SK-N-SH (cell line): ENCODE results near the gene LDHA. TPM values are rescaled to one million over a fixed set of nuclear protein-coding genes. Genes with fewer than 3 reads are reported as not detected.

Experiments used
- CTCF ChIA-PET: fragments of 300-600, 350-600 bp; formaldehyde crosslinking; extraction: SDS; loops from one replicate; lab custom pipeline; 2021; lab: Yijun Ruan, JAX
- POLR2A ChIA-PET: fragments of 350-600 bp; sonication (Branson Sonifier 250); formaldehyde crosslinking; extraction: SDS; loops from one replicate; lab custom pipeline; 2020; ENCODE audit warnings: antibody characterized with exemption, inconsistent platforms; lab: Yijun Ruan, JAX
- DNase-seq: peaks from one replicate; pipeline ENCODE4 v3.0.0; 2012
- H2AFZ ChIP-seq: fragments of 200-600 bp; sonication (generic); 2 replicates; pipeline ENCODE4 v1.8.1; 2016; ENCODE audit warnings: antibody characterized with exemption, mild to moderate bottlenecking, low read depth
- H3F3A ChIP-seq: fragments of 200-600 bp; sonication (generic); replicated peaks from 2 replicates; pipeline ENCODE3; 2016; ENCODE audit warnings: antibody characterized with exemption, mild to moderate bottlenecking; ENCODE audit not compliant: insufficient read depth
- H3K27ac ChIP-seq, 2 experiments: fragments of 200-500 bp in 1 of 2; fragments of 200-600 bp in 1 of 2; sonication (Bioruptor generic) in 1 of 2; sonication (generic), shearing (Covaris generic) in 1 of 2; 2 replicates each; pipeline versions ENCODE4 v1.5.1 to v1.6.1; 2014 to 2016; ENCODE audit warnings: low read depth in 2 of 2, inconsistent platforms in 1 of 2, low read length in 1 of 2, mild to moderate bottlenecking in 1 of 2, mixed read lengths in 1 of 2
- H3K27me3 ChIP-seq: fragments of 200-600 bp; sonication (generic), shearing (Covaris generic); 2 replicates; pipeline ENCODE4 v1.6.1; 2016; ENCODE audit warnings: mixed run types; ENCODE audit not compliant: insufficient read depth
- H3K36me3 ChIP-seq, 2 experiments: fragments of 200-500 bp in 1 of 2; fragments of 200-600 bp in 1 of 2; sonication (Bioruptor generic) in 1 of 2; sonication (generic) in 1 of 2; replicated peaks in 1 of 2; 2 replicates each; pipeline versions ENCODE3 to v1.5.1; 2014 to 2016; ENCODE audit warnings: low read length in 1 of 2, mild to moderate bottlenecking in 1 of 2; ENCODE audit not compliant: insufficient read depth in 2 of 2, control insufficient read depth in 1 of 2
- H3K4me1 ChIP-seq, 2 experiments: fragments of 200-500 bp in 1 of 2; fragments of 200-600 bp in 1 of 2; sonication (Bioruptor generic) in 1 of 2; sonication (generic), shearing (Covaris generic) in 1 of 2; 2 replicates each; pipeline versions ENCODE4 v1.5.1 to v1.6.1; 2014 to 2016; ENCODE audit warnings: low read depth in 1 of 2, low read length in 1 of 2, mixed run types in 1 of 2; ENCODE audit not compliant: insufficient read depth in 2 of 2, control insufficient read depth in 1 of 2
- H3K4me2 ChIP-seq: fragments of 200-600 bp; sonication (generic), shearing (Covaris generic); 2 replicates; pipeline ENCODE4 v1.6.1; 2017; ENCODE audit warnings: mixed run types
- H3K4me3 ChIP-seq, 2 experiments: fragments of 200-500 bp in 1 of 2; fragments of 200-600 bp in 1 of 2; sonication (Bioruptor generic) in 1 of 2; sonication (generic), shearing (Covaris generic) in 1 of 2; 2 replicates each; pipeline versions ENCODE4 v1.5.1 to v1.8.1; 2014 to 2016; ENCODE audit warnings: low read depth in 2 of 2, inconsistent platforms in 1 of 2, low read length in 1 of 2, mild to moderate bottlenecking in 1 of 2, mixed read lengths in 1 of 2, moderate library complexity in 1 of 2
- H3K79me2 ChIP-seq: fragments of 200-600 bp; sonication (generic); 2 replicates; pipeline ENCODE4 v1.8.1; 2017; ENCODE audit warnings: mild to moderate bottlenecking; ENCODE audit not compliant: insufficient read depth
- H3K9ac ChIP-seq: fragments of 200-600 bp; sonication (generic); 2 replicates; pipeline ENCODE4 v1.6.1; 2017; ENCODE audit warnings: mixed run types
- H3K9me2 ChIP-seq: fragments of 200-600 bp; sonication (generic); 2 replicates; pipeline ENCODE4 v1.6.1; 2017; ENCODE audit warnings: mixed run types
- H3K9me3 ChIP-seq: fragments of 200-600 bp; sonication (generic); 2 replicates; pipeline ENCODE4 v1.6.1; 2017; ENCODE audit warnings: mixed run types, mild to moderate bottlenecking, moderate library complexity
- H4K20me1 ChIP-seq: fragments of 200-600 bp; sonication (generic); 2 replicates; pipeline ENCODE4 v1.6.1; 2017; ENCODE audit warnings: mild to moderate bottlenecking, mixed run types; ENCODE audit not compliant: insufficient read depth
- CTCF ChIP-seq: fragments of 200-600 bp; sonication (generic); IDR thresholded peaks from 2 replicates; pipeline ENCODE4 v1.6.1; 2017; ENCODE audit warnings: antibody characterized with exemption, mild to moderate bottlenecking, moderate library complexity
- ELF1 ChIP-seq: IDR thresholded peaks from 2 replicates; pipeline ENCODE4 v1.4.0; 2012
- EP300 ChIP-seq, 2 experiments: IDR thresholded peaks; 2 replicates each; pipeline versions ENCODE4 v1.4.0 to v1.6.1; 2012; ENCODE audit warnings: borderline replicate concordance in 1 of 2, low read depth in 1 of 2, low read length in 1 of 2
- EZH2phosphoT487 ChIP-seq: fragments of 200-600 bp; sonication (generic); IDR thresholded peaks from 2 replicates; pipeline ENCODE4 v1.6.1; 2017; ENCODE audit warnings: low read depth, mixed run types, mild to moderate bottlenecking, antibody characterized with exemption, moderate library complexity, borderline replicate concordance
- FOXJ3 ChIP-seq: sonication (generic); formaldehyde crosslinking; IDR thresholded peaks from 2 replicates; pipeline ENCODE4 v1.5.1; 2020; ENCODE audit warnings: mild to moderate bottlenecking, missing genetic modification reagents
- GATA2 ChIP-seq: sonication (generic); formaldehyde crosslinking; IDR thresholded peaks from 2 replicates; pipeline ENCODE4 v1.5.0; 2020; ENCODE audit warnings: mild to moderate bottlenecking, missing genetic modification reagents
- JUND ChIP-seq: IDR thresholded peaks from 2 replicates; pipeline ENCODE4 v1.4.0; 2012
- MAX ChIP-seq: IDR thresholded peaks from 2 replicates; pipeline ENCODE4 v1.4.0; 2012; ENCODE audit warnings: low read depth
- MEF2A ChIP-seq: IDR thresholded peaks from 2 replicates; pipeline ENCODE4 v1.4.0; 2012; ENCODE audit warnings: low read depth, borderline replicate concordance
- MXI1 ChIP-seq: IDR thresholded peaks from 2 replicates; pipeline ENCODE4 v1.6.1; 2012; ENCODE audit warnings: mild to moderate bottlenecking, low read depth, low read length, improper control_type of control experiment
- NFIC ChIP-seq: IDR thresholded peaks from 2 replicates; pipeline ENCODE4 v1.4.0; 2012; ENCODE audit warnings: borderline replicate concordance
- PBX3 ChIP-seq: IDR thresholded peaks from 2 replicates; pipeline ENCODE4; 2012
- POLR2AphosphoS5 ChIP-seq: IDR thresholded peaks from 2 replicates; pipeline ENCODE4 v1.6.1; 2012; ENCODE audit warnings: low read depth, low read length
- RAD21 ChIP-seq: IDR thresholded peaks from 2 replicates; pipeline ENCODE4 v1.6.1; 2012; ENCODE audit warnings: mild to moderate bottlenecking, low read length
- RFX5 ChIP-seq: IDR thresholded peaks from 2 replicates; pipeline ENCODE4 v1.6.1; 2012; ENCODE audit warnings: mild to moderate bottlenecking, improper control_type of control experiment, low read length
- RXRA ChIP-seq: IDR thresholded peaks from 2 replicates; pipeline ENCODE4 v1.4.0; 2012; ENCODE audit warnings: low read depth, mild to moderate bottlenecking, borderline replicate concordance
- SIN3A ChIP-seq: IDR thresholded peaks from 2 replicates; pipeline ENCODE4 v1.6.1; 2012; ENCODE audit warnings: low read depth, mild to moderate bottlenecking, low read length, moderate library complexity, borderline replicate concordance
- TAF1 ChIP-seq: IDR thresholded peaks from 2 replicates; pipeline ENCODE4 v1.6.1; 2012; ENCODE audit warnings: low read depth, mild to moderate bottlenecking, low read length, moderate library complexity, borderline replicate concordance
- TCF12 ChIP-seq: IDR thresholded peaks from 2 replicates; pipeline ENCODE4 v1.4.0; 2012
- TEAD4 ChIP-seq: IDR thresholded peaks from 2 replicates; pipeline ENCODE4 v1.4.0; 2012; ENCODE audit warnings: mild to moderate bottlenecking, borderline replicate concordance; ENCODE audit not compliant: insufficient read depth
- YY1 ChIP-seq: IDR thresholded peaks from 2 replicates; pipeline ENCODE4 v1.4.0; 2012; ENCODE audit warnings: low read depth, mild to moderate bottlenecking
- ZBTB33 ChIP-seq: IDR thresholded peaks from 2 replicates; pipeline ENCODE4 v1.4.0; 2012; ENCODE audit warnings: low read depth, borderline replicate concordance
- WGBS: methylation state at CpG from one replicate; pipeline ENCODE4 v1.1.6; 2017; ENCODE audit warnings: low lambda C conversion rate; 5-methylcytosine and 5-hydroxymethylcytosine counted together
- polyA plus RNA-seq, 3 experiments: library from polyadenylated mRNA; depleted of rRNA; stranded (reverse); fragments of >200 nt; gene quantifications; 2 replicates each; pipeline ENCODE4 v1.2.3, GENCODE V29; 2012

LDHA gene
- polyA plus RNA-seq, 1 of the 3 experiments (the other 2 are of a cell fraction): 524 TPM

GRCh38 chr11:18361154-18361553 is 33.2 kb upstream of the LDHA start:
- no peak for DNase-seq
- no peak overlapping the region for H3K9ac ChIP-seq
- no peaks in the 10 kb centered on the region for H3K79me2 ChIP-seq
- no peaks in the 10 kb centered on the region for H3K9me2 ChIP-seq
- H3K36me3 ChIP-seq: peaks cover 69% of the 10 kb centered on the region in 2 experiments
- H2AFZ ChIP-seq: no peak overlapping the region
- peak; percentile 42; the same call in 1 of the 2 replicates for TF ChIP-seq TCF12
- TF ChIP-seq CTCF: no peak
- TF ChIP-seq SIN3A: 0 out of 2 replicates have a peak, but pooled peaks have one; percentile 10
- no peak for TF ChIP-seq TAF1
- no peak for TF ChIP-seq NFIC
- TF ChIP-seq ZBTB33: no peak
- TF ChIP-seq RAD21: no peak
- no peak for TF ChIP-seq TEAD4
- TF ChIP-seq JUND: 0 out of 2 replicates have a peak, but pooled peaks have one; percentile 12
- no peak for TF ChIP-seq POLR2AphosphoS5
- TF ChIP-seq RXRA: 0 out of 2 replicates have a peak, but pooled peaks have one; percentile 14
- TF ChIP-seq MEF2A: no peak
- TF ChIP-seq MAX: no peak
- CTCF ChIA-PET: interaction anchor here (0.6 kb wide), 1 partner anchor 162 kb away, joined by 3 read pairs; no protein-coding TSS in a partner anchor
- peaks cover 14% of the 10 kb centered on the region for H3F3A ChIP-seq
- 73% methylated on average over 4 of the region's 5 CpGs for whole genome bisulfite sequencing
- no peak overlapping the region for H3K4me2 ChIP-seq
- H3K27me3 ChIP-seq: no peaks in the 10 kb centered on the region
- H3K9me3 ChIP-seq: no peaks in the 10 kb centered on the region
- peaks cover 0 to 5% of the 10 kb centered on the region in 2 experiments; a peak in 2 of 4 replicates for H3K4me1 ChIP-seq
- POLR2A ChIA-PET: no interaction called here
- no peak overlapping the region for H3K4me3 ChIP-seq
- peak overlapping the region in 1 of 2 experiments; percentile 48; a peak in 2 of 4 replicates for H3K27ac ChIP-seq
- no peaks in the 10 kb centered on the region for H4K20me1 ChIP-seq

- Histone ChIP-seq H4K20me1 (no peaks in the 10 kb centered on the region), H3K4me1 (peaks cover 5 to 7% of the 10 kb centered on the region in 2 experiments; a peak in 3 of 4 replicates), H2AFZ (no peak overlapping the region), H3K9ac (no peak overlapping the region), H3K4me3 (no peak overlapping the region), H3K4me2 (no peak overlapping the region), H3K36me3 (peaks cover 54 to 61% of the 10 kb centered on the region in 2 experiments), H3F3A (peaks cover 20% of the 10 kb centered on the region), H3K9me2 (no peaks in the 10 kb centered on the region), H3K27me3 (no peaks in the 10 kb centered on the region), H3K79me2 (no peaks in the 10 kb centered on the region), H3K9me3 (no peaks in the 10 kb centered on the region), H3K27ac (no peak overlapping the region)
- CTCF ChIA-PET: no interaction called here
- no peak for DNase-seq
- POLR2A ChIA-PET: interaction anchor here (3.3 kb wide), 1 partner anchor 30 kb away, joined by 28 read pairs; the partner anchor contains the start of gene LDHA
- whole genome bisulfite sequencing: 95% methylated on average over 4 of the region's 4 CpGs
- TF ChIP-seq FOXJ3 (CRISPR knock-in tag): no peak
- TF ChIP-seq RAD21: no peak
- TF ChIP-seq RFX5: no peak
- no peak for TF ChIP-seq ELF1
- no peak for TF ChIP-seq PBX3
- TF ChIP-seq CTCF: no peak
- no peak for TF ChIP-seq EZH2phosphoT487
- TF ChIP-seq MXI1: no peak
- no peak for TF ChIP-seq YY1
- TF ChIP-seq EP300 (IDR thresholded peaks at IDR 0.05; ENCODE audit: borderline replicate concordance in 1 of 2, low read depth in 1 of 2, low read length in 1 of 2): no peak
- no peak for TF ChIP-seq GATA2 (CRISPR knock-in tag)
- TF ChIP-seq RXRA: no peak
- no peak for TF ChIP-seq NFIC
Measured at GRCh38 chr11:18364495-18365073, 29.8 kb upstream of the LDHA start.
